Stimulated activated CD8-positive, alpha-beta memory T cell treated with anti-CD3 and anti-CD28 coated beads, Interleukin-15, amount 100 ng/mL, for 1 hour (primary cell): Measurements from ENCODE around the gene PIK3AP1.
"Not testable (repeated sequence)": the region's sequence is repeated elsewhere in the genome, so short reads cannot be mapped to it uniquely, and the experiment has no call there.

Source experiments
- DNase-seq: peaks from one replicate; pipeline ENCODE4 v3.0.0-alpha.2; 2020; ENCODE audit warnings: low read depth

The PIK3AP1 gene

DNA sequence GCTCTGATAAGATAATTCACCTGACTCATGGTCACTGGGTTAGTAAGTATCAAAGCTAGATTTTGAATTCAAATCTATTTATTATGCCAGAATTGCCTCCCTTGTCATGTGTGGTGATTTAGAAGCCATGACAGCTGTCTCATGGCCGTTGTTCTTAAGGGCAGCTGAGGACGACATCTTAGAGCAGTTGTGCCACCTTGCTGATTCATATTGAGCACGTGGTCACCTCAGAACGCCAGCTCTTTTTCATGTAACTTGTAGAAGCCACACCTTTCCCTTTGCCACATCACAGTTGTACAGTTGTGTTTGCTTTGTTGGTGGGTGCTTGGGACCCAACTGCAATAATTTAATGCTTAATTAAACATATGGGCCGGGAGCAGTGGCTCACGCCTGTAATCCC lies 4.3 kb upstream of the PIK3AP1 start:
- DNase-seq: no peak

GRCh38 chr10:96721207-96721572 lies 876 bp upstream of the PIK3AP1 start:
- DNase-seq: no peak

GRCh38 chr10:96719850-96720421 lies 378 bp downstream of the PIK3AP1 start:
- peak; percentile 34 for DNase-seq

GRCh38 chr10:96719200-96719599 lies 1.1 kb downstream of the PIK3AP1 start:
- no peak for DNase-seq

GRCh38 chr10:96718304-96718990 lies 1.9 kb downstream of the PIK3AP1 start:
- DNase-seq: no peak

DNA sequence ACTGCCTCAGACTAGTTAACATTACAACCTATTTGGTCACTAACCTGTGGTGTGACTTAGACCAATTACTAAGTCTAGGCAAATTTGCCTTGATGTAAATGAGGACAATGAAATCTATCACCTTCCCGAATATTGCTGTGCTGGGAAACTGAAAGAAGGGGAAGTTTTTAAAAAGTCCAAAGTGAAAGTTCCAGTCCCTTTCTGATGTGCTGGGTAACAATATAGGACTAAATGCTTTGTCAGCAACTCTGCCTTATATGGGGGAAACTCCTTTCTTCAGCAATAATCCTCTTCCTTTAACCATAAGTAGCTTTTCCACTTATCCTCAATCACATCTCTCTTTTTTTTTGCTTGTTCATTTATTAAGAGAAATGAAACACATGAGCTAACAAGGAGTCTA lies 3.9 kb downstream of the PIK3AP1 start:
- no peak for DNase-seq

GRCh38 chr10:96714746-96715255 lies 5.5 kb downstream of the PIK3AP1 start:
- no peak for DNase-seq

DNA sequence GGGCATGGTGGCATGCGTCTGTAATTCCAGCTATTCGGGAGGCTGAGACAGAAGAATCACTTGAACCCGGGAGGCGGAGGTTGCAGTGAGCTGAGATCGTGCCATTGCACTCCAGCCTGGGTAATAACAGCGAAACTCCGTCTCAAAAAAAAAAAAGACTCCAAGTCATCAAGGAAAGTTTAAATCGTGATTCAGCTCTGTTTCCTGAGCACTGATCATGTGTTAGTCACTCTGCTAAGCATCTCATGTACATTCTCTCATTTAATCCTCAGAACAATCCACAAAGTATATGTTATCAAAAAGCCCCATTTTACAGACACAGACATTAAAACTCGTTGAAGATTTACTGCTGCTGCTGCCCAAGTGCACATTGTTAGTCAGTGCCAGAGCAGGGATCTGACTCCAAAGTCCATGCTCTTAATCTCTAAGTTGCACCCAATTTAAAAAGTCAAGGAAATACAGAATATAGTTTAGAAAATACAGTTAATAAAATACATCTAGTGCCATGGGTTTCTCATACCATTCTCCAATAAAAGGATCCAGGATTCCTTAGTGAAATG lies 6.2 kb downstream of the PIK3AP1 start:
- no peak for DNase-seq

- DNase-seq: no peak
These were observed 7.5 kb downstream of the PIK3AP1 start for GRCh38 chr10:96712662-96713271.

GRCh38 chr10:96711048-96711728 lies 9.1 kb downstream of the PIK3AP1 start:
- DNase-seq: no peak

DNA sequence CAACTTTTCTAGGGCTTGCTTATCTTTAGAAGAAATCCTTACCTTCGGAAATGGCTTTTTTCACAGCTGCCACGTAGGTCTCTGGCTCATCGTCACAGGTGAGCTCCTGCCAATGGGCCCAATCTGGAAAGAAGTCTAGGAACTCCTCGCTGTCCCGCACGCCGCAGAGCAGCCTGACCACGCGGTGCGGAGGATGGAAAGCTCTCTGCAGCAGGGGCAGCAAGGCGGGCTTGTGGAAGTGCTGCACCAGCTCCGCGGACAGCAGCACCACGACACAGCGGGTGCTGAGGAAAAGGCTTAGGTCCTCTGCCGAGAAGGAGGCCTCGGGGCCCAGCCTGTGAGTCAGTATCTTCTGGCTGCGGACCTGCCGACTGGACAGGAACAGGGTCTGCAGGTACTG lies 10.8 kb downstream of the PIK3AP1 start:
- no peak for DNase-seq

GRCh38 chr10:96708996-96709395 lies 11.3 kb downstream of the PIK3AP1 start:
- no peak for DNase-seq

GRCh38 chr10:96708456-96708855 lies 11.9 kb downstream of the PIK3AP1 start:
- DNase-seq: no peak

- DNase-seq: no peak
These were observed 13.9 kb downstream of the PIK3AP1 start for GRCh38 chr10:96706331-96706853.

DNA sequence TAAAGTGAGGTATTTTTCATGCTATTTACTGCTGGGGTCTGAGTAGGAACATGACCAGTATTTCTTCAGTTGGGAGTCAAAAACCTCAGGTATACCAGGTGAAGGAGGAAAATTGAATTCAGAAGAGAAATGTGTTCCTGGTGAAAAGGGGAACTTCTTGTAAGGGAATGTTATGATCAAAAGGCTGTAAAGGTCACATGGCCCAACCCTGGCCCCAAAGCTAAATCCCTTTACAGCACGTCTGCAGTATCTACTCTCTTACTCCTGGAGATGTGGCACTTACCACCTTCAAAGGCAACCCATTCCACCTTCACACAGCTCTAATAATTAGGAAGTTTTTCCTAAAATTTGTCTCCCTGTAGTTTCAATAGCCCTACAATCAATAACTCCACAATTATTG lies 15.2 kb downstream of the PIK3AP1 start:
- DNase-seq: no peak

DNA sequence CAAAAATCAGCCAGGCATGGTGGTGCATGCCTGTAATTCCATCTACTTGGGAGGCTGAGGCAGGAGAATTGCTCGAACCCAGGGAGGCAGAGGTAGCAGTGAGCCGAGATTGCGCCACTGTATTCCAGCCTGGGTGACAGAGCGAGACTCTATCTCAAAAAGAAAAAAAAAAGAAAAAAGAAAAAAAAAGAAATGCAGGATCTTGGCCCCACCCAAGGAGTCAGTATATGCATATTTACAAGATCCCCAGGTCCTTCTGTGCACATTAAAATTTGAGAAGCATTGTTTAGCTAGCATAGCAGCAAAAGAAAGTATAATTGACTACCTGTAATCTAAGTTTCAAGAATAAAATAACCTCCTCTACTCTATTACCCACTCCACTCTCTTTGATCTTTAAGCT lies 15.8 kb downstream of the PIK3AP1 start:
- no peak for DNase-seq

- no peak for DNase-seq
These were observed 17.0 kb downstream of the PIK3AP1 start for GRCh38 chr10:96703358-96703757.

DNA sequence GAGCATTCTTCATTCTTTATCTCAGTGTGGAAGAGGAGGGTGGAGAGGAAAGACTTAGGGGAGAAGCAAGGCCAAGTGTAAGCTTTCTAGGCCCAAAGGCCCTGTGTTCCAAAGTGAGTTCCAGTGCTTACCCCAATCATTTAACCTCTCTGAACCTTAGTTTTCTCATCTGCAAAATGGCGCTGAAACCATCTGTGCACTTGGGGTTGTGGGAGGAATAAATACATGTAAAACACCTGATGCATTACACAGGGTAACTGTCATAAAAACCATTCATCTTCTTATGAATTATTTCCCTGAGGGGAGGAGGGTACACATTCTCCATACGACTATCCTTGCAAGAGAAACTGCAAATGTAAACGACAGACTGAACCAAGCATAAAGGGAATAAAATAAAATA lies 19.0 kb downstream of the PIK3AP1 start:
- no peak for DNase-seq

DNA sequence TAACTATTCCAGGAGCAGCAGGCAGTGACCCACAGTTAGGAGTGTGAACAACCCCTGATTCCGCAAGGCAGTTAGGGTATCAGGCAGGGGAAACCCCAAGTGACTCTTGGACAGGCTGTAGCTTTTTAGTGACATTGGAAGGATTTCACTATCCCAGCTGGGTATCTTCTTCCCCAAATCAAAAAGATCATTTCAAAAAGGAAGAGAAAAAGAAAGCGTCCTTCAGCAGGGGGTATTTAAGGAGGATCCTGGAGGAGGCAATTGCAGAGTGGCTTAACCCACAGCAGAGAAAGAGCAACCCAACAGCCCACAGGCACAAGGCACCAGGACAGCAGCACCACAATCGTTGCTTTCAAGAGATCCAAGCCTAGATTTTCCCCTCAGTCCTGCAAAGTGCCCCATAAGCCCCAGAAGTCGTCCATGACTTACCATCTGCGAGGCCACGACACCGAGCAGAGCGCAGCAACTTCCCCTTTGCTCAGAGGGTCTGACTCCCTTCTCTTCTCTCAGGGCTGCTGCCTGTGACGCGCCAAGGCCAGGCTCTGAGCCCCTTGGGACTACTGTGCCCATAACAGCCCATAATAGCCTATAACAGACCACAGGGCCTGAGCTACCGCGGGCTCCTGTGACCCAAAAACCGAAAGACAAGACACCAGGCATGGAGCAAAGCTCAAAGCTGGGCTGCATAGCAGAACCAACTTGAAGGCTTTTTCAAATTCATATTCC lies 19.8 kb downstream of the PIK3AP1 start:
- DNase-seq: no peak

DNA sequence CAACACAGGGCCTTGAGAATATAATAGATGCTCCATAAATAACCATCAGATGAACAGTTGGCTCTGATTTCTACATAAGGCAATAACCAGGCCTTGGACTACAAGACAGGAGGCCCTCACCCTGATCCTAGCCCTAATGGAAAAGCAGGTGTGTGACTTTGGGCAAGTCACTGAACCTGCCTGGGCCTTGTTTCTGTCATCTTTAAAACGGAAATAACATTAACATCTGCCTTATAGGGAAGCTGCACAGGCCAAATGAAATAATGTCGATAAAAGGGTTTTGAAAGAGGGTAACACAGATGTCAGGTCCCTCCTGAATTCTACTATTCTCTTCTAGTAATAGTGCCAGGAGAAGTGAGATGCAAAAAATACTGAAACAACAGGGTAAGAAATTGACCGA lies 20.7 kb downstream of the PIK3AP1 start:
- DNase-seq: no peak

- not testable (repeated sequence) for DNase-seq
These were observed 22.0 kb downstream of the PIK3AP1 start for GRCh38 chr10:96698305-96698704.

DNA sequence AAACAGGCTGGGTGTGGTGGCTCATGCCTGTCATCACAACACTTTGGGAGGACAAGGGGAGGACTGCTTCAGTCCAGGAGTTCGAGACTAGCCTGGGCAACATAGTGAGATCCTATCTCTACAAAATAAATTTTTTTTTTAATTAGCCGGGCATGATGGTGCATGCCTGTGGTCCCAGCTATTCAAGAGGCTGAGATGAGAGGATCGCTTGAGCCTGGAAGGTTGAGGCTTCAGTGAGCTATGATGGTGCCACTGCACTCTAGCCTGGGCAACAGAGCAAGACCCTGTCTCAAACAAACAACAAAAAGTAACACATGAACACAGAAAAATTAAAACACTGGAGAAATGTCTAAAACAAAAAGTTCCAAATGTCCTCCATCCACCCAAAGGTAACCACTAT lies 22.9 kb downstream of the PIK3AP1 start:
- no peak for DNase-seq
